Right kidney (tissue), 1 donor: ENCODE data around the gene POLR3E.
"Not testable (repeated sequence)": the region's sequence is repeated elsewhere in the genome, so short reads cannot be mapped to it uniquely, and the experiment has no call there.

Experiments
- DNase-seq: peaks from one replicate; pipeline ENCODE4 v3.0.0-alpha.2; 2016

The POLR3E gene

GRCh38 chr16:22291020-22291419, 6.2 kb upstream of the POLR3E start:
- DNase-seq = no peak

GRCh38 chr16:22291860-22292318, 5.3 kb upstream of the POLR3E start:
- DNase-seq = no peak

GRCh38 chr16:22292320-22292719, 4.9 kb upstream of the POLR3E start:
- DNase-seq = no peak

GRCh38 chr16:22293137-22294106, 3.8 kb upstream of the POLR3E start:
- no peak for DNase-seq

- peak; percentile 8 for DNase-seq
These were observed 740 bp upstream of the POLR3E start for GRCh38 chr16:22296225-22297113.

- DNase-seq = peak; percentile 73
These were observed 893 bp downstream of the POLR3E start for GRCh38 chr16:22297871-22298733.

- DNase-seq = no peak
These were observed 1.8 kb downstream of the POLR3E start for GRCh38 chr16:22299036-22299435.

GRCh38 chr16:22300427-22301071, 3.3 kb downstream of the POLR3E start:
- no peak for DNase-seq

- DNase-seq = not testable (repeated sequence)
These were observed 4.2 kb downstream of the POLR3E start for GRCh38 chr16:22301423-22301822.

- no peak for DNase-seq
These were observed 5.7 kb downstream of the POLR3E start for GRCh38 chr16:22302776-22303363.

- no peak for DNase-seq
These were observed 7.2 kb downstream of the POLR3E start for GRCh38 chr16:22304411-22304810.

- no peak for DNase-seq
These were observed 9.6 kb downstream of the POLR3E start for GRCh38 chr16:22306788-22307187.

GRCh38 chr16:22307838-22308237, 10.6 kb downstream of the POLR3E start:
- no peak for DNase-seq

- DNase-seq = no peak
These were observed 11.8 kb downstream of the POLR3E start for GRCh38 chr16:22308824-22309520.

GRCh38 chr16:22311520-22311919, 14.3 kb downstream of the POLR3E start:
- no peak for DNase-seq

GRCh38 chr16:22312897-22313781, 15.9 kb downstream of the POLR3E start:
- DNase-seq = no peak

GRCh38 chr16:22313876-22314470, 16.8 kb downstream of the POLR3E start:
- DNase-seq = no peak

- DNase-seq = no peak
These were observed 17.7 kb downstream of the POLR3E start for GRCh38 chr16:22314661-22315626.
